HG03439 (cell line): ENCODE data around the gene STX7.
"Not testable (repeated sequence)": the region's sequence is repeated elsewhere in the genome, so short reads cannot be mapped to it uniquely, and the experiment has no call there.

Experiments used
- ATAC-seq: cut with Tn5 transposase; IDR thresholded peaks from one replicate; pipeline ENCODE4 v1.9.1; 2021; ENCODE audit warnings: mild to moderate bottlenecking, moderate library complexity; ENCODE audit not compliant: unreplicated experiment

STX7 gene

GRCh38 chr6:132512638-132513632 is at the start of gene STX7:
Gene STX7, minus strand, starts transcription at chr6:132513116. Its CDS starts 9,586 bp downstream, at chr6:132503530.
- peak; percentile 96 for ATAC-seq

- ATAC-seq: not testable (repeated sequence)
Measured at GRCh38 chr6:132560087-132560486, 47.2 kb upstream of the STX7 start.

- no peak for ATAC-seq
Measured at GRCh38 chr6:132552372-132552771, 39.5 kb upstream of the STX7 start, which contains the start of gene TAAR8. Gene TAAR8, plus strand, starts transcription at chr6:132552672. Its CDS starts 21 bp downstream, at chr6:132552693.

DNA sequence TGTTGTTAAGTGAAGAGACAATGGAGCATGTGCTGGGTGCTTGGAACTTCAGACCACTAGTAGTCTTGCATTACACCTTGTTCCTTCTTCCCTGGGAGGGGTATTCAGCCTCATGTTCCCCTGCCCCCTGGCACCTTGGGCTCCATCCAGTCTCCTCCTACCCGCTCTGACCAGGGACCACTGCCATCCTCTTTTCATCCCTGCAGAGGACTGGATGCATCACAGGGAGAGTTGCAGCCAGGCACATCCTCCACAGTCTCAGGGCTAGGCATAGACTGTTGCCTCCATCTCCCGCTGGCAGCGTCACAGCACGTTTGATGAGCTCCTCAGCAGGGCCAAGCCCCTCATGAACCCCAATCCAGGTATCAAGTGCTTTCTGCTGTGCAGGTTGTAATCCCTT is 38.3 kb upstream of the STX7 start:
- no peak for ATAC-seq

- ATAC-seq: no peak
Measured at GRCh38 chr6:132548746-132549463, 36.0 kb upstream of the STX7 start.

GRCh38 chr6:132544826-132545225 is 31.9 kb upstream of the STX7 start:
- ATAC-seq: no peak

GRCh38 chr6:132537977-132538376 is 25.1 kb upstream of the STX7 start, which contains the start of gene TAAR9:
Gene TAAR9, plus strand, starts transcription at chr6:132538277. Its CDS starts 13 bp downstream, at chr6:132538290.
- no peak for ATAC-seq

DNA sequence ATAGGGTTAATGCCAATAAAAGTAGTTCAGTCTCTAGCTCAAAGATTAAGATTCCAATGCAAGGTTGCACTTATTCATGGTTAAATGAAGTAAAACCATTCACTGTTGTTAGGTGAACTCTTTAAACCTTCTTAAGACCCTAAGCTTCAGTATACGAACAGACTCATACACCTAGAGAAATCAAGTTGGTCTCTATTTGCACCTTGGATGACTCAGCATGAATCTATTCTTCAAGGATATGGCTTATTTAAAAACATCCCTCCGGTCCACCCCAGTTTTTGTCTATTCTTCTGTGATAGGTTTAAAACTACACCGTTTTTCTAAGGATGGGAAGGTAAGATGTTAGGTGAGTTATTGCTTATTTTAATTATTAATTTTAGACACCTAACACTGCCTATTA is 24.2 kb upstream of the STX7 start:
- ATAC-seq: no peak

DNA sequence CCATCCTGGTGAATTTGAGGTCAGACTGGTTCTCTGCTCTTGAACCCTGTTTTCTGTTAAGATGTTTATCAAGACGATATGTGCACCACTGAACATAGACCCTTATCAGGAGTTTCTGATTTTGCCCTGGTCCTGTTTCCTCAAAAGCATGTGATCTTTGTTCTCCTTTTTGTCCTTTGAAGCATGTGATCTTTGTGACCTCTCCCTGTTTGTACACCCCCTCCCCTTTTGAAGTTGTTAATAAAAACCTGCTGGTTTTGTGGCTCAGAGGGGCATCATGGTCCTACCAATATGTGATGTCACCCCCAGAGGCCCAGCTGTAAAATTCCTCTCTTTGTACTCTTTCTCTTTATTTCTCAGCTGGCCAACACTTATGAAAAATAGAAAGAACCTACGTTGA is 21.6 kb upstream of the STX7 start:
- not testable (repeated sequence) for ATAC-seq

GRCh38 chr6:132530293-132530974 is 17.5 kb upstream of the STX7 start:
- ATAC-seq: peak; percentile 95

- ATAC-seq: no peak
Measured at GRCh38 chr6:132527791-132528190, 14.9 kb upstream of the STX7 start.

GRCh38 chr6:132526461-132526860 is 13.5 kb upstream of the STX7 start:
- ATAC-seq: no peak

GRCh38 chr6:132525866-132526265 is 12.9 kb upstream of the STX7 start:
- ATAC-seq: no peak

GRCh38 chr6:132524646-132525045 is 11.7 kb upstream of the STX7 start:
- no peak for ATAC-seq

DNA sequence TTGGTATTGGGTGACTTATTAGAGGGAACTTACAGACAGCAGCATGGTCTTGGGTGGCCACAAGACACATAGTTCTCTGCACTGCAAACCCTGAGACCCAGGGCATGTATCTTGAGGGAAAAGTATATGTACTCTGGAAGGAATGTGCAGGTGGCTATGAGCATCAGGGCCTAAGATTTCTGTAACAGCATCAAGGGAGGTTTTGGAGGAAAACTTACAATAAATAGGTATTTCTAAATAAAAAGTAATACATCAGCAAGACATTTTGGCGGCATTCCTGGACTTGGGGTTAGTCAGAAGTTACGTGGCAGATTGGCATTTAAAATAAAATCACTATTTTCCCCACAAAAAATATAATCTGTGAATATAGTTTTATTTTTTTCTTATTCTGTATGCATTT is 8.0 kb upstream of the STX7 start:
- no peak for ATAC-seq

GRCh38 chr6:132515386-132515785 is 2.5 kb upstream of the STX7 start:
- no peak for ATAC-seq

DNA sequence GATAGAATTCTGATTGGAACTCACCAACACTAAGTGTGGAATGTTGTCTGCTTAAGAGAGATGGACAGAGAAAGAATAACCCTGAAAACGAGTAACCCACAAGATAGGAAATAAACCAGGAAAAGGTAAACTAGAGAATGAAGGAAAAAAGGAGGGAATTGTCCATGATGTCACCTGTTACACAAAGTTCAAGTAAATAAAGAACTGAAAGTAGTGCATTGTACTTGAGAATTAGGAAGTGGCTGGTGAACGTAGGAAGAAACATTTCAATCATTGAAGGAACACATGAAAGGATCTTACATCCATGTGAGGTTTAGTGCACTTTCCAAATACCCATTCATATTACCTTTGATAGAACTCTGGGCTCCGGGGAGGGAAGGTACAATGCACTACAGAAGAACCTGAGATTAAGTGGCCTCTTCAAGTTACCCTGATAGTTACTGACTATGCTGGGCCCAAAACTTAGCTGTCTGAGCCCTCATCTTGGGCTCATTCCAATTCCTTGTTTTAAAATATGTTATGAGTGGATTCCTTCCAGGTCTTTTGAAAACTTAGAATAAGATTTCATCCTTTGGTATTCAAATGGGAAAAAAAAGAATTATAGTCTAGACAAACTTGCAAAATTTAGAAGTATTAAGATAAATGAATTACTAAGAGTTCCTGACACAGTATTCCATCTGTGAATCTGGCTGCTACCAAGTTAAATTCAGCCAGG is 1.1 kb upstream of the STX7 start:
- no peak for ATAC-seq

DNA sequence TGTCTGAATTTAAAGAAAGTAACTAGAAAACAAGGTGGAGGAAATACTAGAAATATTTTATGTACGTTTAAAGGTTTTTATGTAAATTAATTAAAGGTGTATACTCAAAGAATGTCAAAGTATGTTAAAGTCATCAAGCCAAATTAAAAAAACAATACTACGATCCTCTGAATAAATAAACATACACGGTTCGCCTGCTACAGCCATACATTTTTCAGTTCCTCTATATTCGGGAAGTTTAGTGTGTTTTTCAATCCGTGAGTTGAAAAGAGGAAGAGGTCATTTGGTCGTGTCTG is 626 bp downstream of the STX7 start:
- ATAC-seq: no peak

DNA sequence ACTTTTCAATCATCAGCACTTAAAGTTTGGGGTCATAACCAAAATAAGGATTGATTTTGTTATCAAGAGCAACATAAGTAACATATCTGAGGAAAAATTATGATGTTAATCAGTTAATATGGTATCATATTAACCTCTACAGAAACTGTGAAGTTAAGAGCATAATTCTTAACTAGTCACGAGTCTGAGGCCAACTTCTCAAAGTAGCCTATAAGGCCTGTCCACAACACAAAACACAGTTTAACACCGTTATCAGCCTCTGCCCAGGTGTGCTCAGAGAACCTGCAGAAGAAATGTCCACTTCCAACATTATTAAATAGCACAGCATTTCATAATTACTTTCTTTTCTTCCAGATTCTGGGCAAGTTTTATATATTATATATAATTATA is 1.1 kb downstream of the STX7 start:
- ATAC-seq: no peak

DNA sequence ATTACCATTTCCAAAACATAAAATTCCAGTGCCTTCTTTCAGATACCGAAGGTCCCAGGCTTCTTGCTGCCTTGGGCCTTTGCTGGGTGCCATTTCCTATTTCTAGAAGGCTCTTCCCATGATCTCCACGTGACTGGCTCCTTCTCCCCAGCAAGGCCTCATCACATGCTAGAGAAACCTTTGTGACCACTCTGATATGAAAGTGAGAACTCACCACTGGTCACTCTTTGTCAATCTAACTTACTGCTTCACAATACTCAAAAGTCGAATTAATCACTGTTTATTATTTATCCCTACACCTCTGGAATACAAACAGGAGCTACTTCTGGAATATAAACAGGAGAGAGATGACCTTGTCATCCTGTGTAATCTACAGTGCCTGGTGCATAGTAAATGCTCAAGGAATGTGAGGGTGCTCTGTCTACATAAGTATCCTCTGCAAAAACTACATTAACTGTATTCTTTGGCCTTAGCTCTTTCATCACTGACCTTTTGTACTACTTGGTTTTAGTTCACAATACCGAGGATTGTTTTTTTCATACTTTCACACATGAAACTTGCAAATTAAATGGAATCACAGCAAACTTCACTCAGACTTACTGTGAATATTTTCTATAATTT is 1.6 kb downstream of the STX7 start:
- no peak for ATAC-seq
